Thoracic aorta (tissue), 2 donors: Measurements from ENCODE around the gene ITGA3. TPM values are rescaled to one million over a fixed set of nuclear protein-coding genes. Genes with fewer than 3 reads are reported as not detected.
A peak's percentile ranks its signal among the peaks of the same experiment; 100 is the strongest.

Experiments
- ATAC-seq: fragments of 150-250 bp; one replicate; pipeline ENCODE4 v1.8.0; 2017; ENCODE audit warnings: low read depth; ENCODE audit not compliant: insufficient number of reproducible peaks, low FRiP score
- DNase-seq: peaks from one replicate; pipeline ENCODE4 v3.0.0-alpha.2; 2020; ENCODE audit warnings: low spot score
- H3K27ac ChIP-seq, 2 donors: fragments of 200-600 bp; sonication (generic); 1 replicate in 1 of 2; 2 replicates in 1 of 2; pipeline ENCODE4 v1.5.1; 2016; ENCODE audit warnings: mild to moderate bottlenecking in 2 of 2, moderate library complexity in 2 of 2
- H3K27me3 ChIP-seq: fragments of 200-600 bp; sonication (generic); replicated peaks from 2 replicates; pipeline ENCODE4 v1.6.0; 2016; ENCODE audit warnings: mild to moderate bottlenecking; ENCODE audit not compliant: insufficient read depth
- H3K36me3 ChIP-seq: fragments of 200-600 bp; sonication (generic); one replicate; pipeline ENCODE4 v1.5.1; 2016
- H3K4me1 ChIP-seq, 2 donors: fragments of 200-600 bp; sonication (generic); 1 replicate in 1 of 2; 2 replicates in 1 of 2; pipeline versions ENCODE4 v1.5.1 to v1.6.0; 2016; ENCODE audit warnings: low read depth in 2 of 2, mild to moderate bottlenecking in 1 of 2; ENCODE audit not compliant: control insufficient read depth in 1 of 2
- H3K4me3 ChIP-seq: fragments of 200-600 bp; sonication (generic); 2 replicates; pipeline ENCODE4 v1.5.1; 2016; ENCODE audit warnings: mild to moderate bottlenecking
- H3K9me3 ChIP-seq: fragments of 200-600 bp; sonication (generic); 2 replicates; pipeline ENCODE4 v1.5.1; 2016
- total RNA-seq, 2 donors: library from RNA; depleted of rRNA; stranded (reverse); fragments of >200 nt; gene quantifications; one replicate each; pipeline versions ENCODE4 v1.1.0 to v1.2.3, GENCODE V29; 2016
- TF ChIP-seq, protein P1 (sequence below): fragments of 200-600 bp; sonication (generic); IDR thresholded peaks from one replicate; pipeline ENCODE4 v1.5.1; 2019; ENCODE audit warnings: antibody characterized with exemption

Gene ITGA3
- total RNA-seq, 2 donors from 2014 or later: 197 to 260 TPM

DNA sequence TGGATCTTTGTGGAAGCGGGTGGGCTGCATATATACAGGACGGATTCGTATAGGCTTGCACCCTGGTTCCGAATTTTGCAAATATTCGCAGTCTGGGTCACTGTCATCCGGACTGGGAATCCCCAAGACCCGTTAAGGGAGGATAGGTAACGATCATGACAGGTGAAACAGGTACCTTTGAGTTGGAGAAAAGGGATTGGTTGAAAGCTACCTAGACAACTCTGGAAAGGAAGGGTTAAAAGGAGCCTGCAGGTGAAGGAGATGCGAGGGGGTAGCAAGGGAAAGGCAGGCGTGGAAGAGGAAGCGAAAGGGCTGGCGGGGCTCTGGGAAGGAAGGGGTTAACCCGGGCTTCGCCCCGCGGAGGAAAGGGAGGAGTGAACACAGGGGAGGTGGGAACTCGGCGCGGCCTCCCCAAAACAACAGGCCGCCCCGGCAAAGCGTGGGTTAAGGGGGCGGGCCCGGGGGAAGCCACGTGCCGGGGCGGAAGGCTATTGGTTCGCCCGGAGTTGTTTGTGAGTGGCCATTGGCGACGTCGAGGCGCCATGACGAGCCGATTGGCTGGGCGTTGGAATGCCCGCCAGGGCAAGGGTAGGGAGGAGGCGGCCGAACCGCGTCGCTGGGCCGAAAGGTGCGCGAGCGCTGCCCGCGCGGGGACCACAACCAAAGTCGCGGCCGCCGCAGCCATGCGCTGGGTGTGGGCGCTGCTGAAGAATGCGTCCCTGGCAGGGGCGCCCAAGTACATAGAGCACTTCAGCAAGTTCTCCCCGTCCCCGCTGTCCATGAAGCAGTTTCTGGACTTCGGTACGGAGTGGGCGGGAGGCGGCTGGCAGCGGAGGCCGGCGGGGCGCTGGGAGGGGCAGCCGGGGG, 39.1 kb downstream of the ITGA3 start, which contains the start of gene PDK2:
Gene PDK2 (plus strand): TSS at position 599 of the 867 bp plus-strand sequence. CDS start 85 bp downstream, at position 684.
- peak within 1 kb of the TSS; percentile 77 to 85 for H3K27ac ChIP-seq
- ATAC-seq (peak; percentile 80), DNase-seq (peak; percentile 85)
- TF ChIP-seq, protein P1, sequence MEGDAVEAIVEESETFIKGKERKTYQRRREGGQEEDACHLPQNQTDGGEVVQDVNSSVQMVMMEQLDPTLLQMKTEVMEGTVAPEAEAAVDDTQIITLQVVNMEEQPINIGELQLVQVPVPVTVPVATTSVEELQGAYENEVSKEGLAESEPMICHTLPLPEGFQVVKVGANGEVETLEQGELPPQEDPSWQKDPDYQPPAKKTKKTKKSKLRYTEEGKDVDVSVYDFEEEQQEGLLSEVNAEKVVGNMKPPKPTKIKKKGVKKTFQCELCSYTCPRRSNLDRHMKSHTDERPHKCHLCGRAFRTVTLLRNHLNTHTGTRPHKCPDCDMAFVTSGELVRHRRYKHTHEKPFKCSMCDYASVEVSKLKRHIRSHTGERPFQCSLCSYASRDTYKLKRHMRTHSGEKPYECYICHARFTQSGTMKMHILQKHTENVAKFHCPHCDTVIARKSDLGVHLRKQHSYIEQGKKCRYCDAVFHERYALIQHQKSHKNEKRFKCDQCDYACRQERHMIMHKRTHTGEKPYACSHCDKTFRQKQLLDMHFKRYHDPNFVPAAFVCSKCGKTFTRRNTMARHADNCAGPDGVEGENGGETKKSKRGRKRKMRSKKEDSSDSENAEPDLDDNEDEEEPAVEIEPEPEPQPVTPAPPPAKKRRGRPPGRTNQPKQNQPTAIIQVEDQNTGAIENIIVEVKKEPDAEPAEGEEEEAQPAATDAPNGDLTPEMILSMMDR: no peak
- peaks cover 26% of the 10 kb centered on the region for H3K36me3 ChIP-seq
- no peaks in the 10 kb centered on the region for H3K27me3 ChIP-seq
- H3K4me1 ChIP-seq: peaks cover 10 to 24% of the 10 kb centered on the region in 2 donors
- no peaks in the 10 kb centered on the region for H3K9me3 ChIP-seq
- peak within 1 kb of the TSS; percentile 89 for H3K4me3 ChIP-seq

DNA sequence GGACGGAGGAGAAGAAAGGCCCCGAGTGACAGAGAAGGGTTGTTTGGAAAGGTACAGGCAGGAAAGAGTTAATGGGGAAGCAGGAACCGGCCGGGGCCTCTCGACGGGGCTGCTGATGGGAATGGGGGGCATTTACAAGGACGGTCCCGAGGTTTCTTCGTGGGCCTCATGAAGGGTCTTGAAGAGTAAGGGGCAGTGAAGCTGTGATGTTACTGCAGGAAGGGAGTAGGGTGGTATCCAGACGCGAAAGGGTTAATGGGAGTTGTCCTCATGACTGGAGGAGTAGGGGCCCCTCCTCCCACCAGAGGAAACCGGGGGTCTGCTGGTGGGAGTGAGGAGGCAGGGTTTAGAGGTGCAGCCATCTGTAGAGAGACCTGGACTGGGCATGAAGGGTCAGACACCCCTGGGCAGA, 39.7 kb downstream of the ITGA3 start:
- Histone ChIP-seq H3K27ac (peak overlapping the region; percentile 77 to 85), H3K27me3 (no peaks in the 10 kb centered on the region), H3K9me3 (no peaks in the 10 kb centered on the region), H3K4me3 (peak overlapping the region; percentile 89), H3K4me1 (peaks cover 10 to 31% of the 10 kb centered on the region in 2 donors), H3K36me3 (peaks cover 21% of the 10 kb centered on the region)
- TF ChIP-seq, protein P1: no peak
- DNase-seq (no peak), ATAC-seq (no peak)

DNA sequence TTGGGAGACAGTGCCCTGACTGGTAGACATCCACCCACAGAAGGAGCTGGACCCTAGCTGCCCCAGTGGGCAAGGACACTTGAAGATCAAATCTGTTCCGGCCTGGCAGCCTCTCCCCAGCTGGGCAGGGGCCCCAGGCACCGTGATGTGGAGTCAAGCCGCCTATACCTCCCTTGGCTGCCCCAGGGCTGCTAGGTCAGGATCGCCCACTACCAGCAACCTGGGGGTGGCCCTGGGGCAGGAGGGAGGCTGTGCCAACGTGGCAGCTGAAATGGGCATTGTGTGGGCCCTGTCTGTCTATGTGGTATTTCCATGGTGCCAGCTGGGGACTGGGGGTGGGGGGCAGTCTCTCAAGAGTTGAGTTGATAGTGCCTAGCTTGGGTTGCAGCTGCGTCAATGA, 40.2 kb downstream of the ITGA3 start:
- no peak for DNase-seq
- no peaks in the 10 kb centered on the region for H3K9me3 ChIP-seq
- no peaks in the 10 kb centered on the region for H3K27me3 ChIP-seq
- peak overlapping the region; percentile 77 to 85 for H3K27ac ChIP-seq
- TF ChIP-seq, protein P1: no peak
- peak overlapping the region; percentile 89 for H3K4me3 ChIP-seq
- H3K4me1 ChIP-seq: peaks cover 10 to 34% of the 10 kb centered on the region in 2 donors
- H3K36me3 ChIP-seq: peaks cover 21% of the 10 kb centered on the region
- no peak for ATAC-seq

DNA sequence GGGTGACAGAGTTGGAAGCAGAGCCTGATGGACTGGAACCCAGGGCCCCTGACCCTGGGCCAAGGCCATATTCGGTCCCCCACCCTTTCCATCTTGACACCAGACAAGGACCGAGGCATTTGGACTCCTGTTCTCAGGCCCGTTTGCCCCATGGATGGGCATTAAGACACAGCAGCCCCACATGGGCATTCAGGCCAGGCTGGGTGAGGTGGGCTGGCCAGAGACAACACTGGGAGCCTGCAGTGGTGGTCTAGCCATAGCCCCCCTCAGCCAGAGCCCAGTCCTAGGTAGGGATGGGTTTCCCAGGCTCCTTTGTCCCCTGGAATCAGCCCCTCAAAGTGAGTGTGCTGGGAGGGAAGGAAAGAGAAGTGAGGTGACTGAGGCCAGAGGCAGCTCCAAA, 40.8 kb downstream of the ITGA3 start:
- Histone ChIP-seq H3K27ac (peak overlapping the region; percentile 77 to 85), H3K4me3 (peak overlapping the region; percentile 89), H3K4me1 (peaks cover 10 to 41% of the 10 kb centered on the region in 2 donors)

DNA sequence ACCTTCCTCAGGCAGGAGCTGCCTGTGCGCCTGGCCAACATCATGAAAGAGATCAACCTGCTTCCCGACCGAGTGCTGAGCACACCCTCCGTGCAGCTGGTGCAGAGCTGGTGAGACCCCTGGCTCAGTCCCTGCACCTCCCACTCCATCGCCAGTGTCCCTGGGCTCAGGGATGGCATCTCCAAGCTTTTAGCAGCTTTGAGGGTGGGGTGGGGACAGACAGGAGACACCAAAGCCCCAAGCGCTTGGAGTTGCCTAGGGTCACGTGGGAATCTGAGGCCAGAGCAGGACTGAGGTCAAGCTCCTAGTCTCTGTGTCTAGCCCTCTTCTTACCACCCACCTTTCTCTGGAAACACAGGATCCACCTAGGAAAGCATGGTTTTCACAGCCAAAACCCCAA, 41.5 kb downstream of the ITGA3 start:
- no peaks in the 10 kb centered on the region for H3K9me3 ChIP-seq
- ATAC-seq (no peak), DNase-seq (no peak)
- H3K27ac ChIP-seq: no peak overlapping the region
- H3K4me3 ChIP-seq: no peak overlapping the region
- H3K36me3 ChIP-seq: peaks cover 21% of the 10 kb centered on the region
- TF ChIP-seq, protein P1: no peak
- H3K27me3 ChIP-seq: no peaks in the 10 kb centered on the region
- peaks cover 13 to 48% of the 10 kb centered on the region in 2 donors for H3K4me1 ChIP-seq

More for the DNA sequence above, 40.8 kb downstream of the ITGA3 start:
- Histone ChIP-seq H3K9me3 (no peaks in the 10 kb centered on the region), H3K36me3 (peaks cover 21% of the 10 kb centered on the region), H3K27me3 (no peaks in the 10 kb centered on the region)
- no peak for DNase-seq
- TF ChIP-seq, protein P1: no peak
- ATAC-seq: no peak
